AG09309 (cell line): ENCODE data around the gene TCAIM.

Experiments used
- DNase-seq: peaks from one replicate; pipeline ENCODE4 v3.0.0-alpha.2; 2010; ENCODE audit warnings: low read depth
- H3K4me3 ChIP-seq: 2 replicates; pipeline ENCODE4 v1.5.1; 2011; ENCODE audit warnings: mild to moderate bottlenecking, low read depth, low read length, moderate library complexity; ENCODE audit not compliant: control insufficient read depth
- CTCF ChIP-seq: IDR thresholded peaks from 2 replicates; pipeline ENCODE4 v1.5.1; 2011; ENCODE audit warnings: mild to moderate bottlenecking, low read depth, low read length, inconsistent platforms; ENCODE audit not compliant: insufficient read depth, control insufficient read depth; ENCODE audit errors: missing control alignments

Gene TCAIM, protein sequence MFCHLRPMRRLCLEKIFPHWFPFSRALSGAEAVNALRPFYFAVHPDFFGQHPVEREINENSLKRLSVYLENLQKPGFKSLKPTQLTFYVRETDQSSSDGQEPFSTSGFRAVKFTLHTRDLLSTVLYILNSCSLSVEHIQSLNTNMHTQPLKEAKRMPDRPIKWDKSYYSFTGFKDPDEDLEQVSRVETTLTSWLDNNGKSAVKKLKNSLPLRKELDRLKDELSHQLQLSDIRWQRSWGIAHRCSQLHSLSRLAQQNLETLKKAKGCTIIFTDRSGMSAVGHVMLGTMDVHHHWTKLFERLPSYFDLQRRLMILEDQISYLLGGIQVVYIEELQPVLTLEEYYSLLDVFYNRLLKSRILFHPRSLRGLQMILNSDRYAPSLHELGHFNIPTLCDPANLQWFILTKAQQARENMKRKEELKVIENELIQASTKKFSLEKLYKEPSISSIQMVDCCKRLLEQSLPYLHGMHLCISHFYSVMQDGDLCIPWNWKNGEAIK

DNA sequence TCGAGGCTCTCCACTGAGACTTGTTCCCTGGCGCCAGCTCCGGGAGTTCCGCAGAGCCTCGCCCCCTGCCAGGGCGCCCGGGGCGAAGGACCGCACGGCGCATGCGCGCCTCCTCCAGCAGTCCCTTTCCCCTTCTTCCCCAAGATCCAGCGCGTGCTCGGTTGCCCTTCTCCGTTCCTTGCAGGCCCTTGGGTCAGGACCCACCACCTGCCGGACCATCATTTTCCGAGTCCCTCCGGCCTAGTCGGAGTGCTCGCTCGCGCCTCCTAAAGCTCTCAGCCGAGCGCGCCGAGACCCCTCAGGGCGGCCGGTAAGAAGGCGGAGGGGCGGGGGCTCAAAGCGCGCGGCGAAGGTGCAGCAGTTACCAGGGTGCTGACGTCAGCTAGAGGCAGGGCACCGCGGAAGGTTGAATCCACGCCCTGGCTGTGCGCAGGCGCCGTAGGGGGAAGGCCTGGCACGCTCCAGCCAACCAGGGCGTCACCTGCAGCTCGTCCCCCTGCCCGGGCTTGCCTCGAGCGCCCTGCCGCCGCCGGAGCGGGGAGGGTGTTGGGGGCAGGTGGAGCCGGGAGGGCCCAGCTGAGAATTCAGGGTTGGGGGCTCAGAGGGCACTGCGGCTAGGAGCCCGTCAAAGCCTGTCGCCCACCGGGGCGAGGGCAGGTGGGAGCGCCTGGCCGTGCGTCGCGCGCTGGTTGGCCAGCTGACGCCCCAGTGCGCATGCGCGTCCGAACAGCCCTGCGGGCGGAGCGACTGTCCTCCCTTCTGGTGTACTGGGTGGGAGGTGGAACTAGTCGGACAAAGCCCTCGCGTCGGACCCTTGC lies at the start of gene TCAIM:
Gene TCAIM, plus strand, starts transcription at position 757 of the 818 bp plus-strand sequence. CDS start 16,017 bp downstream, outside the sequence.
- peak within 1 kb of the TSS; percentile 97 for H3K4me3 ChIP-seq
- peak; percentile 78 for DNase-seq
- TF ChIP-seq CTCF = no peak

- DNase-seq = no peak
- no peak overlapping the region for H3K4me3 ChIP-seq
- TF ChIP-seq CTCF = no peak
Observed at GRCh38 chr3:44289882-44290462, 48.6 kb upstream of the TCAIM start.

DNA sequence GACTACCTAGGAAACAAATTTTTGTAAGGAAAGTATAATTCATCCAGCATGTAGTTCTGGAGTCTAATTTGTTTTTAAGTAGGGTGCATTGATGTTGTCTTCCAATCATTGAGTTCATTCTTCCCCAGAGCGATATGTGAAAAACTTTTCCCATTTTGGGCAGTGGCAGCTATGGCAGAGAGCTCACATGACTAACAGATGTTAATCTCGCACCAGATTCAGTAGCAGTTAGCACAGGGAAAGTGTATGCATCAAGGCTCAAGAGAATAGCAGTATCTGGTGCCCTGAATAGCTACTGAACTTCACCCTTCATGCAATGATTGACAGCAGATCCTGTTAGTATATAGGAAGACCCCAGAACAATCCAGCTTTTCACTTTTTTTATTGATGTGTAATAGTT lies 46.3 kb upstream of the TCAIM start:
- TF ChIP-seq CTCF = no peak
- DNase-seq = no peak
- H3K4me3 ChIP-seq = no peak overlapping the region

GRCh38 chr3:44292947-44293346 lies 45.6 kb upstream of the TCAIM start:
- no peak for DNase-seq
- no peak for TF ChIP-seq CTCF
- H3K4me3 ChIP-seq = no peak overlapping the region

DNA sequence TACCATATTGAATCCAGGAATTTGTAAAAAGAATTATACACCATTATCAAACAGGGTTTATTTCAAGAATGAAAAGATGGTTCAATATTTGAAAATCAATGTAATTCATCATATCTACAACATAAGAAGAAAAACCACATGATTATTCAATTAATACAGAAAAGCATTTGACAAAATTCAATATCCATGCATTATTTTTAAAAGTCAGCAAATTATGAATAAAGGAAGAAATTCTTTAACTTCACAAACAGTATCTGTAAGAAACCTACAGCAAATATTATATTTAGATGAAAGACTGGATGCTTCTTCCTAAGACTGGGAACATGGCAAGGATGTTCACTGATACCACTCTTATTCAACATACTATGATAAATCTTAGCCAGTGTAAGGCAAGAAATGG lies 41.3 kb upstream of the TCAIM start:
- TF ChIP-seq CTCF = no peak
- no peak overlapping the region for H3K4me3 ChIP-seq
- no peak for DNase-seq

DNA sequence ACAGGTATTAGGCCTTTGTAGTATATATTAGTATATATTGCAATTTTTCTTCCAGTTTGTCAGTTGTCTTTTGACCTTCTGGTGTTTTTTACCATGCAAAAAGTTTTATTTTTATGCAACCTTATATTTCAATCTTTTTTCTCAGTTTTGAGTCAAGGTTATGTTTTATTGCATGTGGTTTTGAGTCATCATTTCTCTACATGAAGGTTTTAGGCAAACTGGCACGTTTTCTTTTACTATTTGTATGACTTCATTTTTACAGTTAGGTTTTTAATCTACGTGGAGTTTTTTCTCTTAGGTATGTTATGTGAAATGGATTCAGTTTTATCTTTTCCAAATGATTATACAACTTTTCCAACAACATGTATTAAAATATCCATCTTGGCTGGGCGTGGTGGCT lies 36.8 kb upstream of the TCAIM start:
- DNase-seq = no peak
- no peak for TF ChIP-seq CTCF
- H3K4me3 ChIP-seq = no peak overlapping the region
